GM23248 (cell line): Measurements from ENCODE around the gene MAN2B2. TPM values are rescaled to one million over a fixed set of nuclear protein-coding genes. Genes with fewer than 3 reads are reported as not detected.

ENCODE experiments used
- DNase-seq: peaks from one replicate; pipeline ENCODE4 v3.0.0-alpha.2; 2015
- H2AFZ ChIP-seq: fragments of 200-600 bp; sonication (generic); 2 replicates; pipeline ENCODE4 v1.6.1; 2016; ENCODE audit warnings: antibody characterized with exemption
- H3F3A ChIP-seq: fragments of 200-600 bp; sonication (generic); 2 replicates; pipeline ENCODE4 v1.6.1; 2016; ENCODE audit warnings: mild to moderate bottlenecking, antibody characterized with exemption, mixed run types; ENCODE audit not compliant: insufficient read depth
- H3K27ac ChIP-seq: fragments of 200-600 bp; sonication (generic); 2 replicates; pipeline ENCODE4 v1.5.1; 2016; ENCODE audit warnings: mild to moderate bottlenecking
- H3K27me3 ChIP-seq: fragments of 200-600 bp; sonication (generic); replicated peaks from 2 replicates; pipeline ENCODE4 v1.6.1; 2016; ENCODE audit warnings: mild to moderate bottlenecking; ENCODE audit not compliant: insufficient read depth
- H3K36me3 ChIP-seq: fragments of 200-600 bp; sonication (generic); 2 replicates; pipeline ENCODE4 v1.6.1; 2016; ENCODE audit warnings: low read depth, mild to moderate bottlenecking
- H3K4me1 ChIP-seq: fragments of 200-600 bp; sonication (generic); 2 replicates; pipeline ENCODE4 v1.6.1; 2016; ENCODE audit warnings: mild to moderate bottlenecking; ENCODE audit not compliant: insufficient read depth
- H3K4me2 ChIP-seq: fragments of 200-600 bp; sonication (generic); one replicate; pipeline ENCODE4 v1.6.1; 2016; ENCODE audit warnings: mild to moderate bottlenecking; ENCODE audit not compliant: unreplicated experiment
- H3K4me3 ChIP-seq: fragments of 200-600 bp; sonication (generic); 2 replicates; pipeline ENCODE4 v1.5.1; 2016; ENCODE audit warnings: mild to moderate bottlenecking
- H3K79me2 ChIP-seq: fragments of 200-600 bp; sonication (generic); 2 replicates; pipeline ENCODE4 v1.6.1; 2016; ENCODE audit warnings: mild to moderate bottlenecking; ENCODE audit not compliant: insufficient read depth
- H3K9ac ChIP-seq: fragments of 200-600 bp; sonication (generic); 2 replicates; pipeline ENCODE4 v1.6.1; 2016; ENCODE audit warnings: mild to moderate bottlenecking
- H3K9me2 ChIP-seq: fragments of 200-600 bp; sonication (generic); 2 replicates; pipeline ENCODE4 v1.6.1; 2016; ENCODE audit warnings: mixed run types, mild to moderate bottlenecking, moderate library complexity; ENCODE audit not compliant: insufficient read depth
- H3K9me3 ChIP-seq: fragments of 200-600 bp; sonication (generic); one replicate; pipeline ENCODE4 v1.6.1; 2017; ENCODE audit warnings: low read depth
- H4K20me1 ChIP-seq: fragments of 200-600 bp; sonication (generic); 2 replicates; pipeline ENCODE4 v1.6.0; 2016; ENCODE audit not compliant: insufficient read depth
- EZH2 ChIP-seq: fragments of 200-600 bp; sonication (generic); IDR thresholded peaks from 2 replicates; pipeline ENCODE4 v1.6.1; 2018; ENCODE audit warnings: antibody characterized with exemption, mild to moderate bottlenecking; ENCODE audit not compliant: insufficient read depth, poor library complexity, severe bottlenecking
- EZH2phosphoT487 ChIP-seq: fragments of 200-600 bp; sonication (generic); IDR thresholded peaks from 2 replicates; pipeline ENCODE4 v1.6.1; 2018; ENCODE audit warnings: antibody characterized with exemption, moderate library complexity, mild to moderate bottlenecking, low read depth; ENCODE audit not compliant: insufficient read depth
- WGBS, 2 experiments: methylation state at CpG; one replicate each; pipeline ENCODE4 v1.1.6; 2015 to 2017; ENCODE audit warnings: low lambda C conversion rate in 2 of 2, low coverage in 1 of 2; ENCODE audit errors: missing lambda C conversion rate in 2 of 2; 5-methylcytosine and 5-hydroxymethylcytosine counted together
- in situ Hi-C: fragments of 300-500 bp; cut with MboI; formaldehyde crosslinking; loops from 2 replicates; pipeline ENCODE4 v1.15.0; 2020
- polyA plus RNA-seq: library from polyadenylated mRNA; unstranded; fragments of >200 nt; fragmentation: Nextera tagmentation; extraction: Ambion mirVana; gene quantifications from 2 replicates; pipeline ENCODE4 v1.2.1, GENCODE V29; 2016
- total RNA-seq: library from RNA; depleted of rRNA; stranded (reverse); fragments of >200 nt; shearing (Covaris generic); gene quantifications from 2 replicates; pipeline ENCODE4 v1.2.3, GENCODE V29; 2014

Gene MAN2B2
- total and polyA plus RNA-seq, 2 experiments from 2014 or later = 28.7 to 40.1 TPM

DNA sequence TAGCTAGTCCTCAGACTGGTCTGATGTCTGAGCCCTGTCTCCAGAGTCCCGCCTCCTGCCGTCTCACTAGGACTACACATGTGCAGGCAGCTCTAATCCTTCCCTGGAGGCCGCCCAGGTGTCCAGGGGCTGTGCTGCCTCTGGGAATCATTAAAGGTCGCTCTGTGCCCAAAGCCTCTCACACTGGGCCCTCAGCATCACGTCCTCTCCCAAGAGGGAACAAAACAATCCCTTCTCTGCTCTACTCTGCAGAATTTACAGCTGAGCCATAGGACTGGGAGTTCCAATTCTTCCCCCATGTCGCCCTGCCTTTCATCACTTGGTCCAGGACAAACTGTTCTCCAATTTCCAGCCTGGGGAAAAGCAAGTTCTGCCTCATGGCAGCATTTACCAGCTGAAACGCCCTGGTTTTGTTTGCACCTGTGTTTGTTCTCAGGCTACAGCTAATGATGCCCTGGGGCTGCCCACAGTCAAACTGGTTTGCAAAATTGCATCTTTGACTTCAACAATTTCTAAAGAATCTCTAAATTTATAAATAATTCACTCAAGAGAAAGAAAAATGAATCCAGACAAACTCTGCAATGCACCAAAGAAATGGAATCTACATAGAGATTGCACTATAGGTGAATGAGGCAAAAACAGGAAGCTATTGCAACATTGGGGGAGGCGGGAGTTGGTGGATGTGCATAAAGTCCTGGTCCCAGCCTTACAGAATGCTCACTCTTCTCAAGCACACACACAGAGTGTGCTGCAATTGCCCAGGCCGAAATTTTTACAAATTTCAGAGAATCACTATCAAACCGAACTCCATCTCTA lies 58.3 kb downstream of the MAN2B2 start:
- H2AFZ ChIP-seq = no peak overlapping the region
- no peaks in the 10 kb centered on the region for H3F3A ChIP-seq
- H3K9me3 ChIP-seq = no peaks in the 10 kb centered on the region
- H4K20me1 ChIP-seq = no peaks in the 10 kb centered on the region
- peak; percentile 32 for DNase-seq
- in situ Hi-C loops = no loop called here
- 68 to 71% methylated on average over 10 of the region's 10 CpGs for WGBS, 2 experiments
- TF ChIP-seq EZH2 (no peak), EZH2phosphoT487 (no peak)
- H3K27ac ChIP-seq = no peak overlapping the region
- no peak overlapping the region for H3K4me2 ChIP-seq
- H3K4me3 ChIP-seq = no peak overlapping the region
- H3K9ac ChIP-seq = no peak overlapping the region
- H3K36me3 ChIP-seq = no peaks in the 10 kb centered on the region
- H3K79me2 ChIP-seq = peaks cover 5% of the 10 kb centered on the region; the same call in 1 of the 2 replicates
- no peaks in the 10 kb centered on the region for H3K9me2 ChIP-seq
- H3K4me1 ChIP-seq = 0 out of 2 replicates have a peak, but pooled peaks cover 5% of the 10 kb centered on the region
- H3K27me3 ChIP-seq = no peaks in the 10 kb centered on the region

- Histone ChIP-seq H4K20me1 (no peaks in the 10 kb centered on the region), H3K27ac (no peak overlapping the region), H3K9ac (no peak overlapping the region), H3F3A (no peaks in the 10 kb centered on the region), H3K4me2 (no peak overlapping the region), H3K4me1 (0 out of 2 replicates have a peak, but pooled peaks cover 5% of the 10 kb centered on the region), H3K79me2 (peaks cover 5% of the 10 kb centered on the region; the same call in 1 of the 2 replicates), H3K9me3 (no peaks in the 10 kb centered on the region), H3K36me3 (no peaks in the 10 kb centered on the region), H3K27me3 (no peaks in the 10 kb centered on the region), H3K9me2 (no peaks in the 10 kb centered on the region), H2AFZ (no peak overlapping the region), H3K4me3 (no peak overlapping the region)
- 88 to 91% methylated on average over 9 of the region's 9 CpGs for WGBS, 2 experiments
- in situ Hi-C loops = no loop called here
- DNase-seq = no peak
- no peak for TF ChIP-seq EZH2phosphoT487
- TF ChIP-seq EZH2 = no peak
Observed at GRCh38 chr4:6634746-6635145, 59.8 kb downstream of the MAN2B2 start.

- Histone ChIP-seq H3K4me1 (peaks cover 16% of the 10 kb centered on the region), H3K27ac (no peak overlapping the region)
- in situ Hi-C loops = no loop called here
Observed at GRCh38 chr4:6639137-6639680, 64.2 kb downstream of the MAN2B2 start.

DNA sequence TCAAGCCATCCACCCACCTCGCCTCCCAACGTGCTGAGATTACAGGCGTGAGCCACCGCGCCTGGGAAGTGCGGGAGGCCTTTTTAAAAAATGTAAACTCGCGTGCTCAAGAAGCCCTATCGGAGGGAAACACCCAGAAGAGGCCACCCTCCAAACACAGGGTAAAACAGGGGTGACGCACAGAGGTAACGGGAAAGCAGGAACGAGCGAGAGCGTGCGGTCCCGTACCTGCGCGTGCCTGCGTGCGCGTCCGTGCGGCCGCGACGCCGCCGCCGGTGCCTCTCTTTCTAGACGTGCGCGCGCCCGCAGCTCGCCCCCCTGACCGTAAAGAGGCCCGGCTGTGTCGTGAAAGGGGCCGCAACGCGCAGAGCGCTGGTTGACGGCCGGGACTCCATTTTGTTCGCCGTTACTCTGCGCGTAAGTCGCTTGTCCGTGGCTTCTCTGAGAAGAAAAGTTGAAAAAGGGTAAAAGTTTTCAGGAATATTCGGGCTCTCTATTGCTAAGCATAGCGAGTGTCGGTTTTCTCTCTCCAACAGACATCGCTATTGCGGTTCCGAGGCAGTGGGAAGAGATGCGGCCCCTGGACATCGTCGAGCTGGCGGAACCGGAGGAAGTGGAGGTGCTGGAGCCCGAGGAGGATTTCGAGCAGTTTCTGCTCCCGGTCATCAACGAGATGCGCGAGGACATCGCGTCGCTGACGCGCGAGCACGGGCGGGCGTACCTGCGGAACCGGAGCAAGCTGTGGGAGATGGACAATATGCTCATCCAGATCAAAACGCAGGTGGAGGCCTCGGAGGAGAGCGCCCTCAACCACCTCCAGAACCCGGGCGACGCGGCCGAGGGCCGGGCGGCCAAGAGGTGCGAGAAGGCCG lies 65.5 kb downstream of the MAN2B2 start, which contains the start of gene MRFAP1:
TSS of gene MRFAP1 (plus strand) at position 394 of the 872 bp plus-strand sequence. CDS start at position 572, 178 bp downstream.
- peak within 1 kb of the TSS; percentile 92 for H3K4me2 ChIP-seq
- H3K9me3 ChIP-seq = no peaks in the 10 kb centered on the region
- H3K4me3 ChIP-seq = peak within 1 kb of the TSS; percentile 90
- H3K9ac ChIP-seq = peak within 1 kb of the TSS; percentile 94
- peak within 1 kb of the TSS; percentile 92 for H3K27ac ChIP-seq
- peaks cover 7% of the 10 kb centered on the region; the same call in 1 of the 2 replicates for H4K20me1 ChIP-seq
- in situ Hi-C loops = no loop called here
- WGBS, 2 experiments = 1 to 2% methylated on average over 88 to 90 of the region's 90 CpGs
- peaks cover 39% of the 10 kb centered on the region for H3K79me2 ChIP-seq
- peak; percentile 98 for DNase-seq
- H3K4me1 ChIP-seq = peaks cover 16% of the 10 kb centered on the region
- no peaks in the 10 kb centered on the region for H3K9me2 ChIP-seq
- H3F3A ChIP-seq = peaks cover 21% of the 10 kb centered on the region
- H2AFZ ChIP-seq = peak within 1 kb of the TSS; percentile 90
- no peaks in the 10 kb centered on the region for H3K27me3 ChIP-seq
- TF ChIP-seq EZH2 (no peak), EZH2phosphoT487 (no peak)
- H3K36me3 ChIP-seq = peaks cover 11% of the 10 kb centered on the region

More at GRCh38 chr4:6639137-6639680, 64.2 kb downstream of the MAN2B2 start:
- Histone ChIP-seq H3K36me3 (peaks cover 11% of the 10 kb centered on the region), H3K9ac (no peak overlapping the region), H3K27me3 (no peaks in the 10 kb centered on the region), H3K4me2 (peak overlapping the region; percentile 77), H3F3A (peaks cover 17% of the 10 kb centered on the region), H3K79me2 (peaks cover 32% of the 10 kb centered on the region), H3K9me2 (no peaks in the 10 kb centered on the region), H2AFZ (no peak overlapping the region), H3K4me3 (no peak overlapping the region), H4K20me1 (peaks cover 7% of the 10 kb centered on the region; the same call in 1 of the 2 replicates), H3K9me3 (no peaks in the 10 kb centered on the region)
- no peak for TF ChIP-seq EZH2
- TF ChIP-seq EZH2phosphoT487 = no peak
- no peak for DNase-seq
- WGBS, 2 experiments = 90 to 91% methylated on average over 14 of the region's 14 CpGs
